GM19324 (cell line): Measurements from ENCODE around the gene NUMB.

Source experiments
- ATAC-seq: cut with Tn5 transposase; IDR thresholded peaks from one replicate; pipeline ENCODE4 v1.9.1; 2021; ENCODE audit warnings: mild to moderate bottlenecking, moderate library complexity; ENCODE audit not compliant: unreplicated experiment, low FRiP score

Gene NUMB

GRCh38 chr14:73237786-73238423 lies 220.4 kb downstream of the NUMB start:
- ATAC-seq, result no peak

GRCh38 chr14:73237219-73237785 lies 221.0 kb downstream of the NUMB start, which contains the start of gene PAPLN:
TSS of gene PAPLN (plus strand) at chr14:73237506. CDS start at chr14:73239779, 2,273 bp downstream.
- ATAC-seq, result no peak

DNA sequence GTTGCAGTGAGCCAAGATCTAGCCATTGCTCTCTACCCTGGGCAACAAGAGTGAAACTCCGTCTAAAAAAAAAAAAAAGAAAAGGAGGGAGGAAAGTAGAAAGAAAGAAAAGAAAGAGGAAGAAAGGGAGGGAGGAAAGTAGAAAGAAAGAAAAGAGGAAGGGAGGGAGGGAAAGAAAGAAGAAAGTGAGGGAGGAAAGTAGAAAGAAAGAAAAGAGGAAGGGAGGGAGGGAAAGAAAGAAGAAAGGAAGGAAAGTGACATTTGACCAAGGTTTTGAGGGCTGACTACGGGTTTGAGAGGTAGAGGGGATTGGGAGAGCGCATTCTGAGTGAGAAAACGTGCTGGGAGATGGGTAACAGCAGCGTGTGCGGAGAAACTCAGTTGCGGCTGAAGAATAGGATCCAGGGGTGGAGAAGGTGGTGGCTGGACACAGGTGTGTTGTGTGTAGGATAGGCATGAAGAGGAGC lies 221.6 kb downstream of the NUMB start:
- no peak for ATAC-seq

DNA sequence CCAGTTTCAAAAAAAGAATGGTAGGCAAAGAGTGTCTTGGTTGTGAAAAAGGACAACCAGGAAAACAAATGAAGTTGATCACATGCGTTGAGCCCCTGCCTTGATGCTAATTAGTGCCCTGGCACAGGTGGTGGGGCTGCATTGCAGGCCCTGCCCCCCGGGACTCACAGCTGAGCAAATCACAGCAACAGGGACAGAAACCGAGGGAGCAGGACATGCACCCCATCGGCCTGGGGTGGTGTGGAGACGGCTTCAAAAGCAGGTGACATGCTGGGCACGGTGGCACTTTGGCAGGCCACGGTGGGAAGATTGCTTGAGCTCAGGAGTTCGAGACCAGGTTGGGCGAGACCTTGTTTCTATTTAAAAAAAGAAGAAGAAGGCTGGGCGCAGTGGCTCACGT lies 222.2 kb downstream of the NUMB start:
- no peak for ATAC-seq

DNA sequence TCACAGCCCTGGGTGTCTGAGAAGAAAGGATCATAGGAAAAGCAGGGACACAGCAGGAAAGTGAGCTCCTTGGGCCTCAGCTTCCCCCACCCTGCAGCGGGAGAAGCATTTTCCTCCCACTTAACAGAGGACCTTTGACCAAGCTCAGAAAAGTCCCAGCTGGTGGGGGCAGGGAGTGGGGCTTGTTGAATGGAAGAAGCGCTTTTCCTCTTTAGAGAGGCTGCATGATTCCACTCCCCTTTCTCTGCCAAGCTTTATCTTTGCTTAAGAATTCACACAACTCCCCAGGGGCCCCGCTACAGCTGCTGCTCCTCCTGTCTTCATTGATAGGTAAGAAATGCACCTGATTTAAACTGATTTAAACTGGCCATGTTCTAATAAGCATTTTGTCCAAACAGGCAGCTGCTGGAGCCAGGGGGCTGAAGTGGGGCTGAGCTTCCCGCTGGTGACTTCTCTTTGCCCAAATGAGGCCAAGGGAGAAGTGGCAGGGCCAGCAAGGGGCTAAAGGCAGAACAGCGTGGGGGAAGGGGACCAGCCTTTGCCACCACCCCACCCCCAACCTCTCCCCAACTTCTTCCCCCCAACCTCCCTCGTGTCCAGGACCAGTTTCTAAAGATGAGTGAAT lies 222.7 kb downstream of the NUMB start:
- ATAC-seq, result no peak

GRCh38 chr14:73234586-73235394 lies 223.6 kb downstream of the NUMB start:
- ATAC-seq, result no peak

DNA sequence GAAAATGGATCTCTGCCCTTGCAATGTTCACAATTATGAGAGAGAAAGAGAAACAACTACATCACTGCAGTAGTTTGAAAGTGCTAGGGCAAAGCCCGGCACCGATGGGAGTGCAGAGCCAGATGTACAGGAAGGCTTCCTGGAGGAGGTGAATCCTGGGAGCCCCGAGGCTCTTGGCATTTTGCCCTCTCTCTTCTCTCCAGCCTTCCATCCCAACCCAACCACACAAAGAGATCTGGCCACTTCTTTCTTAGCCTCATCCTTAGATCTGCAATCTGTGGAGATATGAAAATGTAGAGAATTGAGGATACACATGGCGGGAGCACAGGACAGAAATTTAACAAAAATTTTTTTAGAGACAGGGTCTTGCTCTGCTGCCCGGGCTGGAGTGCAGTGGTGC lies 224.3 kb downstream of the NUMB start:
- no peak for ATAC-seq

DNA sequence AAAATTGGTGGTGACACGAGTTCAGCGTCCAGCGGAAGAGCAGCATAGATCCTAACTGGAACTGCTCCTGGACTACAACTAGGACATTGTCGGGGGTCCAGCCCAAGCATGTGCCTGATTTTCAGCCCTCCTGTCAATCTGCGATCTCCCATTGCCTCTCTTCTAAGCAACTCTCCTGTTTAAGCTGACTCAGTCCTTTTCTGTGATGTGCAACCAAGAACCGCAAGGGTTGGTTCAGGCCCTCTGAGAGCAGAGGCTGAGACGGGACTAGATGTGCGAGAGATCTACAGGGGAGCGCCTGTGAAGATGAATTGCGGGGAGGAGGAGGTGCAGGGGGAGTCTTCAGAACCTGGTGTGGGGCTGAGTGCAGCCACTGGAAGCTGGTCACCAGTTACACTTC lies 224.8 kb downstream of the NUMB start:
- ATAC-seq, result no peak

DNA sequence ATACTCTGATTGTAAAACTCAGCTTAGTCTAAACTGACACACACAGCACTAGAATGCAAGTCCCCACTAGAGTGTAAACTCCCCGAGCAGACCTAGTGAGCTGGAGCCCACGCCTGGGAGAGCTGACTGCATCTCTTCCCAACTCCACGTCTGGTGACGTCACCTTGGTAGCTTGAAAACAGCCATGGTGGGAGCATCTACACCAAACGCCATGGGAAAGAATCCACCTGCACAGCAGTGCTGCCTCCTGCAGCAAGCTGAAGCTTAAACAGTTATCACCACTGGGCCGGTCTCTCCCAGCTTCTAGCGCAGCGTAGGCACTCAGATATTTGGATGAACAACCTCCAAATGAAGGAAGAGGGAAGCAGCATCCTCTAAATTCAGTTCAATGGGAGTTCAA lies 225.4 kb downstream of the NUMB start:
- ATAC-seq, result no peak

GRCh38 chr14:73231981-73232851 lies 226.1 kb downstream of the NUMB start:
- no peak for ATAC-seq

GRCh38 chr14:73230051-73230450 lies 228.3 kb downstream of the NUMB start:
- no peak for ATAC-seq

DNA sequence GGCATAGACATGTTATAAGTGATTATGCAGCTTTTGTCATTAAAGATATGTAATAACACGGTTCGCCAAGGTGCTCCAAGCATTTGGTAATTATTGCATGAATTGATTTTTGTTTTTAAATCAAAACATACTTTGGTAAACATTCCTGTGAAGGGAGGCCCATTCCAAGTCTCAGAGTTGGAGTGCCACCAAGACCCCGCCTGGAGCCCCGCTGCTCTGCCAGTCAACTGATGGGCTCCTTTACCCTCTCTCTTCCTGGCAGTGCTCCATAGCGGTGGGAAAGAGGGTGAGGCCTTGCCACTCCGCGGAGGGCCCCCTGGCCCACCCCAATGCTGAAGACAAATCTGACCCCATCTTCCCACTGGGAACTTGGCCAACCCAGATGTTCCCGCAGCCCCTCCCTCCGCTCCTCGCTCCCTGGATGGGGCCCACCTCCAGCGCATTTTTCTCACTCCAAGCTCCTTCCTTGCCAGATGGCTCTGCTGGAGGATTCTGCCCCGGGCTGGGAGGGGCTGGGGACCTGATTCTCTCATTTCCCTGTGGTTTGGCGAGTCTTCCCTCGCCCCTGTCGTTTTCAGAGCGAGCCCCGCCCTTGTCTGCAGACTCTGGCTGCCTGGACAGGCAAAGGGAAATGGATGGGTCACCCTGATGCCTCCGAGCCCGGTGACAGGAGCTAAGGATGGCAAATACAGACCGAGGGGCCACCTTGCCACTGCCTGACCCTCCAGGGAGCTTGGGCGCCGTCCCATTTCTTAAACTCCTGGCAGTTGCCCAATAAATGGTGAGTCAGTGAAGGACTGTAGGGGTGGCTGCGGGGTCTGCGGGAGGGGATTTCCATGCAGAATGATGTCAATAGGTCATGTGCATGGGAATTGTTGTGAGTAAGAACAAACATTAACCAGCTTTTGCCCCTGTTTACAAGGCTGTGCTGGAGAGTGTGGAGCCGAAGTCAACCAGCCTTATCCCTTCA lies 230.2 kb downstream of the NUMB start:
- no peak for ATAC-seq

- no peak for ATAC-seq
Measured at GRCh38 chr14:73225496-73225895, 232.8 kb downstream of the NUMB start.
